Activated CD8-positive, alpha-beta memory T cell treated with anti-CD3 and anti-CD28 coated beads, Interleukin-2, amount 50 U/mL, for 48 hours (primary cell): ENCODE results near the gene VPS37D.

Experiments
- DNase-seq: peaks from one replicate; pipeline ENCODE4 v3.0.0-alpha.2; 2020

Gene VPS37D

GRCh38 chr7:73681031-73681430 is 13.4 kb downstream of the VPS37D start:
- DNase-seq = no peak

- no peak for DNase-seq
These were observed 15.1 kb downstream of the VPS37D start for GRCh38 chr7:73682745-73683055.

GRCh38 chr7:73683056-73683787 is 15.6 kb downstream of the VPS37D start, which contains the start of the genes BUD23 and DNAJC30:
Gene BUD23 (plus strand): TSS chr7:73683597. CDS start chr7:73683626, 29 bp downstream.
Gene DNAJC30 (minus strand): TSS chr7:73683453. CDS start chr7:73683423, 30 bp downstream.
- peak; percentile 97 for DNase-seq

- DNase-seq = no peak
These were observed 16.4 kb downstream of the VPS37D start for GRCh38 chr7:73683788-73684693.

- DNase-seq = no peak
These were observed 17.7 kb downstream of the VPS37D start for GRCh38 chr7:73685311-73685710.

GRCh38 chr7:73688288-73688687 is 20.7 kb downstream of the VPS37D start:
- no peak for DNase-seq

GRCh38 chr7:73690646-73691045 is 23.0 kb downstream of the VPS37D start:
- DNase-seq = no peak

- DNase-seq = no peak
These were observed 28.7 kb downstream of the VPS37D start for GRCh38 chr7:73696372-73696771.

- DNase-seq = no peak
These were observed 30.8 kb downstream of the VPS37D start for GRCh38 chr7:73698410-73698809.

GRCh38 chr7:73699370-73700068 is 31.9 kb downstream of the VPS37D start:
- DNase-seq = no peak

GRCh38 chr7:73700069-73700423 is 32.4 kb downstream of the VPS37D start:
- DNase-seq = no peak

GRCh38 chr7:73700581-73701134 is 33.0 kb downstream of the VPS37D start:
- DNase-seq = no peak

GRCh38 chr7:73701357-73701995 is 33.8 kb downstream of the VPS37D start:
- DNase-seq = no peak

GRCh38 chr7:73702226-73702625 is 34.6 kb downstream of the VPS37D start:
- DNase-seq = no peak

GRCh38 chr7:73702665-73703064 is 35.0 kb downstream of the VPS37D start:
- no peak for DNase-seq

GRCh38 chr7:73703225-73703624 is 35.6 kb downstream of the VPS37D start:
- DNase-seq = no peak

GRCh38 chr7:73703757-73704639 is 36.4 kb downstream of the VPS37D start:
- DNase-seq = no peak

- no peak for DNase-seq
These were observed 37.3 kb downstream of the VPS37D start for GRCh38 chr7:73704640-73705550.

GRCh38 chr7:73705551-73705920 is 37.9 kb downstream of the VPS37D start:
- DNase-seq = no peak
